NCI-H526 (cell line): ENCODE measurements around the gene GSK3B.

Experiments
- DNase-seq, 2 experiments: peaks; one replicate each; lab custom pipeline; 2025; lab: John Stamatoyannopoulos, UW

The GSK3B gene

GRCh38 chr3:119880966-119881365 lies 213.3 kb downstream of the GSK3B start:
- DNase-seq: no peak

GRCh38 chr3:119873646-119874045 lies 220.6 kb downstream of the GSK3B start:
- no peak for DNase-seq

GRCh38 chr3:119872773-119873172 lies 221.5 kb downstream of the GSK3B start:
- no peak for DNase-seq

GRCh38 chr3:119871571-119871970 lies 222.7 kb downstream of the GSK3B start:
- no peak for DNase-seq

- no peak for DNase-seq
Measured at GRCh38 chr3:119870512-119870911, 223.7 kb downstream of the GSK3B start.

GRCh38 chr3:119864476-119864875 lies 229.8 kb downstream of the GSK3B start:
- DNase-seq: no peak

- DNase-seq: no peak
Measured at GRCh38 chr3:119862616-119863015, 231.6 kb downstream of the GSK3B start.

GRCh38 chr3:119861681-119862080 lies 232.6 kb downstream of the GSK3B start:
- no peak for DNase-seq

- no peak for DNase-seq
Measured at GRCh38 chr3:119859728-119860127, 234.5 kb downstream of the GSK3B start.

- no peak for DNase-seq
Measured at GRCh38 chr3:119858957-119859356, 235.3 kb downstream of the GSK3B start.

- no peak for DNase-seq
Measured at GRCh38 chr3:119856695-119857094, 237.6 kb downstream of the GSK3B start.

- DNase-seq: no peak
Measured at GRCh38 chr3:119849126-119849525, 245.1 kb downstream of the GSK3B start.

GRCh38 chr3:119841808-119842471 lies 252.3 kb downstream of the GSK3B start:
- DNase-seq: no peak

- DNase-seq: no peak
Measured at GRCh38 chr3:119835556-119835955, 258.7 kb downstream of the GSK3B start.

- DNase-seq: no peak
Measured at GRCh38 chr3:119834754-119835370, 259.4 kb downstream of the GSK3B start.

GRCh38 chr3:119831941-119832371 lies 262.3 kb downstream of the GSK3B start:
- DNase-seq: peak in 1 of 2 experiments; percentile 8

- peak in 1 of 2 experiments; percentile 5 for DNase-seq
Measured at GRCh38 chr3:119831022-119831421, 263.2 kb downstream of the GSK3B start.

- DNase-seq: no peak
Measured at GRCh38 chr3:119829420-119829819, 264.8 kb downstream of the GSK3B start.

GRCh38 chr3:119826711-119827608 lies 267.3 kb downstream of the GSK3B start:
- no peak for DNase-seq

- DNase-seq: no peak
Measured at GRCh38 chr3:119825820-119826219, 268.4 kb downstream of the GSK3B start.

- no peak for DNase-seq
Measured at GRCh38 chr3:119819806-119820205, 274.4 kb downstream of the GSK3B start.

- no peak for DNase-seq
Measured at GRCh38 chr3:119818937-119819336, 275.3 kb downstream of the GSK3B start.
